OCI-LY1 (cell line): Measurements from ENCODE around the gene MBNL2.
A peak's percentile ranks its signal among the peaks of the same experiment; 100 is the strongest.

Experiments used
- H2AFZ ChIP-seq: fragments of 200-600 bp; sonication (generic), shearing (Covaris generic); 2 replicates; pipeline ENCODE4 v1.6.0; 2014; ENCODE audit warnings: antibody characterized with exemption, mild to moderate bottlenecking, low read length
- H3F3A ChIP-seq: fragments of 200-600 bp; sonication (generic), shearing (Covaris generic); 2 replicates; pipeline ENCODE4 v1.6.0; 2014; ENCODE audit warnings: mild to moderate bottlenecking, antibody characterized with exemption, low read length, moderate library complexity; ENCODE audit not compliant: insufficient read depth
- H3K27ac ChIP-seq: fragments of 200-600 bp; sonication (generic); 2 replicates; pipeline ENCODE4 v1.5.1; 2014; ENCODE audit warnings: low read length, mixed run types, mild to moderate bottlenecking, low read depth; ENCODE audit not compliant: poor library complexity, severe bottlenecking
- H3K27me3 ChIP-seq: fragments of 200-600 bp; sonication (generic); 2 replicates; pipeline ENCODE4 v1.6.0; 2014; ENCODE audit warnings: antibody characterized with exemption, mild to moderate bottlenecking, low read length, moderate library complexity; ENCODE audit not compliant: insufficient read depth
- H3K36me3 ChIP-seq: fragments of 200-600 bp; sonication (generic); 2 replicates; pipeline ENCODE4 v1.6.1; 2014; ENCODE audit warnings: mild to moderate bottlenecking, antibody characterized with exemption, low read length, moderate library complexity, mixed read lengths; ENCODE audit not compliant: insufficient read depth
- H3K4me1 ChIP-seq: fragments of 200-600 bp; sonication (generic); 2 replicates; pipeline ENCODE4 v1.5.1; 2014; ENCODE audit warnings: mild to moderate bottlenecking, low read length, moderate library complexity; ENCODE audit not compliant: insufficient read depth, severe bottlenecking
- H3K4me2 ChIP-seq: fragments of 200-600 bp; sonication (generic), shearing (Covaris generic); 2 replicates; pipeline ENCODE4 v1.6.1; 2014; ENCODE audit warnings: low read length
- H3K4me3 ChIP-seq: fragments of 200-600 bp; sonication (generic); 2 replicates; pipeline ENCODE4 v1.5.1; 2014; ENCODE audit warnings: low read length, low read depth, mild to moderate bottlenecking, mixed read lengths; ENCODE audit not compliant: poor library complexity, severe bottlenecking
- H3K79me2 ChIP-seq: fragments of 200-600 bp; shearing (Covaris generic); 2 replicates; pipeline ENCODE4 v1.6.1; 2016; ENCODE audit warnings: mixed run types, low read length, mixed read lengths; ENCODE audit not compliant: insufficient read depth
- H3K9ac ChIP-seq: fragments of 200-600 bp; sonication (generic), shearing (Covaris generic); 2 replicates; pipeline ENCODE4 v1.6.1; 2014; ENCODE audit warnings: mild to moderate bottlenecking, low read length, mixed read lengths
- H3K9me2 ChIP-seq: fragments of 200-600 bp; sonication (generic), shearing (Covaris generic); 2 replicates; pipeline ENCODE4 v1.6.1; 2014; ENCODE audit warnings: low read depth, mild to moderate bottlenecking, low read length, mixed read lengths
- H3K9me3 ChIP-seq: fragments of 200-600 bp; shearing (Covaris generic); 2 replicates; pipeline ENCODE4 v1.6.1; 2014; ENCODE audit warnings: low read length, mixed read lengths
- H4K20me1 ChIP-seq: fragments of 200-600 bp; sonication (generic), shearing (Covaris generic); 2 replicates; pipeline ENCODE4 v1.6.0; 2016; ENCODE audit warnings: mild to moderate bottlenecking, low read length; ENCODE audit not compliant: insufficient read depth
- CTCF ChIP-seq: fragments of 200-600 bp; sonication (generic), shearing (Covaris generic); IDR thresholded peaks from 2 replicates; pipeline ENCODE4 v1.5.1; 2017; ENCODE audit warnings: mild to moderate bottlenecking, antibody characterized with exemption, low read length, moderate library complexity, mixed read lengths
- EZH2 ChIP-seq: fragments of 200-600 bp; sonication (generic), shearing (Covaris generic); IDR thresholded peaks from 2 replicates; pipeline ENCODE4 v1.8.0; 2017; ENCODE audit warnings: borderline replicate concordance, mixed run types, mild to moderate bottlenecking, antibody characterized with exemption, low read length, moderate library complexity, mixed read lengths

The MBNL2 gene

GRCh38 chr13:97215325-97215724 lies 6.8 kb upstream of the MBNL2 start:
- Histone ChIP-seq H3K27ac (no peak overlapping the region), H3K4me3 (no peak overlapping the region), H3K9ac (no peak overlapping the region), H3K4me1 (peaks cover 9% of the 10 kb centered on the region), H3K79me2 (no peaks in the 10 kb centered on the region), H4K20me1 (no peaks in the 10 kb centered on the region), H3K9me3 (no peaks in the 10 kb centered on the region), H3F3A (no peaks in the 10 kb centered on the region), H2AFZ (no peak overlapping the region), H3K4me2 (no peak overlapping the region), H3K36me3 (no peaks in the 10 kb centered on the region), H3K27me3 (no peaks in the 10 kb centered on the region), H3K9me2 (no peaks in the 10 kb centered on the region)
- TF ChIP-seq CTCF (no peak), EZH2 (no peak)

- no peaks in the 10 kb centered on the region for H3K36me3 ChIP-seq
- no peaks in the 10 kb centered on the region for H3K27me3 ChIP-seq
- H3K79me2 ChIP-seq, result peaks cover 18% of the 10 kb centered on the region
- no peak overlapping the region for H2AFZ ChIP-seq
- no peak overlapping the region for H3K9ac ChIP-seq
- H3K9me3 ChIP-seq, result no peaks in the 10 kb centered on the region
- TF ChIP-seq EZH2, result no peak
- TF ChIP-seq CTCF, result no peak
- no peaks in the 10 kb centered on the region for H3K9me2 ChIP-seq
- H3K4me1 ChIP-seq, result peaks cover 14% of the 10 kb centered on the region
- no peak overlapping the region for H3K27ac ChIP-seq
- no peak overlapping the region for H3K4me2 ChIP-seq
- H3K4me3 ChIP-seq, result no peak overlapping the region
- no peaks in the 10 kb centered on the region for H4K20me1 ChIP-seq
- no peaks in the 10 kb centered on the region for H3F3A ChIP-seq
Observed at GRCh38 chr13:97219226-97219625, 2.9 kb upstream of the MBNL2 start.

- Histone ChIP-seq H3K27me3 (no peaks in the 10 kb centered on the region), H3K4me2 (no peak overlapping the region), H4K20me1 (no peaks in the 10 kb centered on the region), H3K9ac (no peak overlapping the region), H3K9me3 (no peaks in the 10 kb centered on the region), H3K36me3 (no peaks in the 10 kb centered on the region), H3K27ac (no peak overlapping the region), H3K4me1 (peaks cover 25% of the 10 kb centered on the region), H3K4me3 (no peak overlapping the region), H3F3A (no peaks in the 10 kb centered on the region), H3K9me2 (no peaks in the 10 kb centered on the region), H2AFZ (peak overlapping the region; percentile 5; the same call in 1 of the 2 replicates), H3K79me2 (peaks cover 29% of the 10 kb centered on the region)
- TF ChIP-seq EZH2 (no peak), CTCF (no peak)
Observed at GRCh38 chr13:97220151-97220900, 1.8 kb upstream of the MBNL2 start.
